ENCODE results near the gene TADA1. TPM values are rescaled to one million over a fixed set of nuclear protein-coding genes. Genes with fewer than 3 reads are reported as not detected.

TADA1 gene
- polyA plus RNA-seq, 4 donors, result 9.0 to 17.4 (median 11.3) TPM

Other genes with a start within 250 kb of the TADA1 start
- 10 to 100 TPM in 2 of 4 donors, 1 to 10 TPM in 2; 4.5 to 26.4 (median 7.8) TPM for gene POGK, start 36.8 kb downstream of the TADA1 start, polyA plus RNA-seq
- gene ILDR2, start 99.3 kb upstream of the TADA1 start, polyA plus RNA-seq, result under 1 TPM in 2 of 4 donors, not detected in 2; 0.34 to 0.49 TPM
- gene MAEL, start 113.0 kb upstream of the TADA1 start, polyA plus RNA-seq, result under 1 TPM in 1 of 4 donors, not detected in 3; 0.10 TPM
- gene GPA33, start 214.1 kb upstream of the TADA1 start, polyA plus RNA-seq, result 100 to 1,000 TPM in 2 of 4 donors, 10 to 100 TPM in 2; 30.9 to 114 (median 92.9) TPM
- gene STYXL2, start 217.8 kb upstream of the TADA1 start, polyA plus RNA-seq, result under 1 TPM in 3 of 4 donors, not detected in 1; 0.07 to 0.32 (median 0.27) TPM

Measured in small intestine (tissue), 4 donors.